ENCODE data around the gene EPHX1. TPM values are rescaled to one million over a fixed set of nuclear protein-coding genes. Genes with fewer than 3 reads are reported as not detected.

The EPHX1 gene
- polyA plus RNA-seq, 1 donor, result 51.2 TPM

GRCh38 chr1:225888289-225888897 lies 78.5 kb downstream of the EPHX1 start:
- no peak for DNase-seq
- Histone ChIP-seq H3K27me3 (ENCODE audit: control insufficient read depth, insufficient read depth, low read length) (no peaks in the 10 kb centered on the region), H3K4me3 (ENCODE audit: low read length) (no peak overlapping the region)

DNA sequence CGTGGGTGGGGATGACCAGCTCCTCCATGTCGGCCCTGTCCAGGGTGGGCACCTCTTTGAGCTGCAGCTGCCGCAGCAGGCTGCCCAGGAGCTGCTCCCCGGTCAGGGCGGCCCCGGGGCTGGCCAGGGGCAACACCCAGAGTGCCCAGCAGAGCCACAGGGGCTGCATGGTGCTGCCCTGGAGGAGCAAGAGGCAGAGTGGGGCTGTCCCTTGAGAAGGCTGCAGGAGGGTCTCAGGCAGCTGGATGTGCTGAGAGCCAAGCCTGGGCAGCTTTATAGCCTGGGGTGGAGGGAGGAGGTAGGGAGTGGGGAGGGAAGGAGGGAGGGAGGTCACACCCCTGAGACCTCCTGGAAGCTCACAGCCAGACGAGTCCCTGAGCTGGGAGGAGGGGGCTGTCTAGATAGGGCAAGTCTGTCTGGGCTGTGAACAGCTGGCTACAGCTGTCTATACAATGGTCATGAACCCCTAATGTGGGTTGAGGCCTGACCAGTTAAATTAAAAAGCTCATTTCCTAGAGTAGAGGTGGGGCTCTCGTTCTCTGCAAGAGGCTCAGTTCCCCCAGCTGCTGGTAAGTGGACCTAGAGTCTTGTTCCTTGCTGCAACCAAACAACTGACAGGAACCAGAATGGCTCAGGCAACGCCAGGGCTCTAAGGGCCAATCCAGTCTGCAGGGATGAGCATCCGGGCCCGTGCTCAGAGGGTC lies 79.1 kb downstream of the EPHX1 start, which contains the start of gene LEFTY1:
Gene LEFTY1 (minus strand): TSS at position 249 of the 704 bp plus-strand sequence. CDS start 80 bp downstream, at position 169.
- no peaks in the 10 kb centered on the region for H3K27me3 ChIP-seq (ENCODE audit: control insufficient read depth, insufficient read depth, low read length)
- WGBS (ENCODE audit: insufficient coverage, low lambda C conversion rate), result no CpG with 5 or more reads among the region's 11 CpGs
- no peaks in the 10 kb centered on the region for H3K9me3 ChIP-seq (ENCODE audit: control insufficient read depth, low read depth, low read length)
- peak within 1 kb of the TSS; percentile 38 for H3K27ac ChIP-seq (ENCODE audit: low read length)
- no peak within 1 kb of the TSS for H3K4me3 ChIP-seq (ENCODE audit: low read length)
- H3K36me3 ChIP-seq (ENCODE audit: control insufficient read depth, insufficient read depth, low read length), result no peaks in the 10 kb centered on the region
- DNase-seq, result peak in 1 of 2 donors; percentile 56
- H3K4me1 ChIP-seq (ENCODE audit: control insufficient read depth, insufficient read depth, low read length), result peaks cover 28% of the 10 kb centered on the region

More at GRCh38 chr1:225888289-225888897, 78.5 kb downstream of the EPHX1 start:
- Histone ChIP-seq H3K4me1 (ENCODE audit: control insufficient read depth, insufficient read depth, low read length) (peaks cover 33% of the 10 kb centered on the region), H3K27ac (ENCODE audit: low read length) (no peak overlapping the region), H3K9me3 (ENCODE audit: control insufficient read depth, low read depth, low read length) (no peaks in the 10 kb centered on the region), H3K36me3 (ENCODE audit: control insufficient read depth, insufficient read depth, low read length) (no peaks in the 10 kb centered on the region)
- no CpG with 5 or more reads among the region's 18 CpGs for WGBS (ENCODE audit: insufficient coverage, low lambda C conversion rate)

DNA sequence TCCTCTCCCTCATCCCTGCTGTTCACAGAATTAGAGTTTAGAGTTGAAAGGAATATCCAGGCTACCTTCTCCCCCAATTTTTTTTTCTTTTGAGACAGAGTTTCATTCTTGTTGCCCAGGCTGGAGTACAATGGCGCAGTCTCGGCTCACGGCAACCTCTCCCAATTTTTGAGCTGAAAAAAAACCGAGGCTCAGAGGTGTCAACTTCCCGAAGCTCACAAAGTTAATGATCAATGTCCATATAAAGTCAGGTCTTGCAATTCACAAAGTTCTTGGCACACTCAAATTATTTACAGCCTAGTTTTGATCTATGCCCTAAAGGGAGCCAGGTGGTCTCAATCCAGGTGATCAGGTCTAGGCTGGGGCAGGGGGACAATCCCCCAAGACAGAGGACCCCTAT lies 79.8 kb downstream of the EPHX1 start:
- H3K4me1 ChIP-seq (ENCODE audit: control insufficient read depth, insufficient read depth, low read length), result peaks cover 28% of the 10 kb centered on the region
- H3K27me3 ChIP-seq (ENCODE audit: control insufficient read depth, insufficient read depth, low read length), result no peaks in the 10 kb centered on the region
- H3K4me3 ChIP-seq (ENCODE audit: low read length), result no peak overlapping the region
- H3K36me3 ChIP-seq (ENCODE audit: control insufficient read depth, insufficient read depth, low read length), result no peaks in the 10 kb centered on the region
- no peaks in the 10 kb centered on the region for H3K9me3 ChIP-seq (ENCODE audit: control insufficient read depth, low read depth, low read length)
- H3K27ac ChIP-seq (ENCODE audit: low read length), result peak overlapping the region; percentile 38
- DNase-seq, result no peak
- WGBS (ENCODE audit: insufficient coverage, low lambda C conversion rate), result no CpG with 5 or more reads among the region's 5 CpGs

- WGBS (ENCODE audit: insufficient coverage, low lambda C conversion rate), result no CpG with 5 or more reads among the region's 6 CpGs
- Histone ChIP-seq H3K27me3 (ENCODE audit: control insufficient read depth, insufficient read depth, low read length) (no peaks in the 10 kb centered on the region), H3K9me3 (ENCODE audit: control insufficient read depth, low read depth, low read length) (no peaks in the 10 kb centered on the region), H3K4me3 (ENCODE audit: low read length) (no peak overlapping the region), H3K36me3 (ENCODE audit: control insufficient read depth, insufficient read depth, low read length) (no peaks in the 10 kb centered on the region), H3K27ac (ENCODE audit: low read length) (no peak overlapping the region), H3K4me1 (ENCODE audit: control insufficient read depth, insufficient read depth, low read length) (peaks cover 28% of the 10 kb centered on the region)
- DNase-seq, result no peak
Observed at GRCh38 chr1:225890346-225891228, 80.7 kb downstream of the EPHX1 start.

GRCh38 chr1:225891229-225891972 lies 81.5 kb downstream of the EPHX1 start:
- peaks cover 28% of the 10 kb centered on the region for H3K4me1 ChIP-seq (ENCODE audit: control insufficient read depth, insufficient read depth, low read length)
- H3K27me3 ChIP-seq (ENCODE audit: control insufficient read depth, insufficient read depth, low read length), result no peaks in the 10 kb centered on the region
- peak in 1 of 2 donors; percentile 30 for DNase-seq
- no CpG with 5 or more reads among the region's 14 CpGs for WGBS (ENCODE audit: insufficient coverage, low lambda C conversion rate)
- no peaks in the 10 kb centered on the region for H3K36me3 ChIP-seq (ENCODE audit: control insufficient read depth, insufficient read depth, low read length)
- H3K27ac ChIP-seq (ENCODE audit: low read length), result no peak overlapping the region
- no peaks in the 10 kb centered on the region for H3K9me3 ChIP-seq (ENCODE audit: control insufficient read depth, low read depth, low read length)
- H3K4me3 ChIP-seq (ENCODE audit: low read length), result no peak overlapping the region

GRCh38 chr1:225892307-225892706 lies 82.4 kb downstream of the EPHX1 start:
- WGBS (ENCODE audit: insufficient coverage, low lambda C conversion rate), result 100% methylated on average over 1 of the region's 6 CpGs
- H3K4me3 ChIP-seq (ENCODE audit: low read length), result no peak overlapping the region
- no peaks in the 10 kb centered on the region for H3K27me3 ChIP-seq (ENCODE audit: control insufficient read depth, insufficient read depth, low read length)
- no peaks in the 10 kb centered on the region for H3K36me3 ChIP-seq (ENCODE audit: control insufficient read depth, insufficient read depth, low read length)
- H3K9me3 ChIP-seq (ENCODE audit: control insufficient read depth, low read depth, low read length), result no peaks in the 10 kb centered on the region
- no peak for DNase-seq
- no peak overlapping the region for H3K27ac ChIP-seq (ENCODE audit: low read length)
- peaks cover 32% of the 10 kb centered on the region for H3K4me1 ChIP-seq (ENCODE audit: control insufficient read depth, insufficient read depth, low read length)

Other genes with a start within 250 kb of the EPHX1 start
- gene ENAH, start 157.0 kb upstream of the EPHX1 start, polyA plus RNA-seq, result 44.4 TPM
- gene SRP9, start 32.3 kb upstream of the EPHX1 start, polyA plus RNA-seq, result 304 TPM
- 105 TPM for gene TMEM63A, start 72.3 kb downstream of the EPHX1 start, polyA plus RNA-seq
- 0.58 TPM for gene LEFTY1, start 79.0 kb downstream of the EPHX1 start, polyA plus RNA-seq
- gene PYCR2, start 114.1 kb downstream of the EPHX1 start, polyA plus RNA-seq, result 43.0 TPM
- 0.25 TPM for gene LEFTY2, start 131.1 kb downstream of the EPHX1 start, polyA plus RNA-seq
- 16.7 TPM for gene SDE2, start 189.2 kb downstream of the EPHX1 start, polyA plus RNA-seq

Measured in large intestine (tissue), 3 donors.